GM18508 (cell line): ENCODE data around the gene SLC38A9.

Experiments
- ATAC-seq: cut with Tn5 transposase; IDR thresholded peaks from one replicate; pipeline ENCODE4 v1.9.1; 2021; ENCODE audit warnings: moderate number of reproducible peaks; ENCODE audit not compliant: insufficient read depth, unreplicated experiment

The SLC38A9 gene

GRCh38 chr5:55668356-55668755 lies 43.8 kb downstream of the SLC38A9 start:
- no peak for ATAC-seq

GRCh38 chr5:55667938-55668337 lies 44.2 kb downstream of the SLC38A9 start:
- no peak for ATAC-seq

- no peak for ATAC-seq
Observed at GRCh38 chr5:55665065-55665464, 47.1 kb downstream of the SLC38A9 start.

GRCh38 chr5:55657443-55657842 lies 54.7 kb downstream of the SLC38A9 start:
- no peak for ATAC-seq

- ATAC-seq = no peak
Observed at GRCh38 chr5:55650386-55650785, 61.7 kb downstream of the SLC38A9 start.

- ATAC-seq = no peak
Observed at GRCh38 chr5:55649963-55650362, 62.2 kb downstream of the SLC38A9 start.

- no peak for ATAC-seq
Observed at GRCh38 chr5:55645304-55645703, 66.8 kb downstream of the SLC38A9 start.

- ATAC-seq = no peak
Observed at GRCh38 chr5:55638455-55638854, 73.7 kb downstream of the SLC38A9 start.

- ATAC-seq = no peak
Observed at GRCh38 chr5:55638051-55638450, 74.1 kb downstream of the SLC38A9 start.

GRCh38 chr5:55636683-55637082 lies 75.4 kb downstream of the SLC38A9 start:
- no peak for ATAC-seq

GRCh38 chr5:55636177-55636576 lies 75.9 kb downstream of the SLC38A9 start:
- ATAC-seq = no peak

- ATAC-seq = no peak
Observed at GRCh38 chr5:55634866-55635265, 77.3 kb downstream of the SLC38A9 start.

GRCh38 chr5:55634209-55634805 lies 77.8 kb downstream of the SLC38A9 start:
- no peak for ATAC-seq

- no peak for ATAC-seq
Observed at GRCh38 chr5:55633574-55634208, 78.4 kb downstream of the SLC38A9 start.

- no peak for ATAC-seq
Observed at GRCh38 chr5:55629815-55630214, 82.3 kb downstream of the SLC38A9 start.

GRCh38 chr5:55626790-55627189 lies 85.3 kb downstream of the SLC38A9 start:
- no peak for ATAC-seq

- ATAC-seq = no peak
Observed at GRCh38 chr5:55625913-55626312, 86.2 kb downstream of the SLC38A9 start.

GRCh38 chr5:55625589-55625909 lies 86.6 kb downstream of the SLC38A9 start:
- ATAC-seq = no peak

- no peak for ATAC-seq
Observed at GRCh38 chr5:55624841-55625588, 87.1 kb downstream of the SLC38A9 start.

- ATAC-seq = no peak
Observed at GRCh38 chr5:55623789-55624188, 88.3 kb downstream of the SLC38A9 start.

GRCh38 chr5:55622460-55622859 lies 89.7 kb downstream of the SLC38A9 start:
- no peak for ATAC-seq

- ATAC-seq = no peak
Observed at GRCh38 chr5:55621229-55621628, 90.9 kb downstream of the SLC38A9 start.
